Activated CD4-positive, alpha-beta T cell treated with anti-CD3 and anti-CD28 coated beads, Interleukin-2, amount 10 ng/mL, durations not matched to agents 24 days and 14 days (primary cell): ENCODE measurements around the gene DISP1. TPM values are rescaled to one million over a fixed set of nuclear protein-coding genes. Genes with fewer than 3 reads are reported as not detected.

Experiments
- DNase-seq: peaks from one replicate; pipeline ENCODE4 v3.0.0; 2022
- H3K27ac Mint-ChIP-seq: one replicate; pipeline ENCODE4 v1.8.0; 2022; ENCODE audit warnings: mild to moderate bottlenecking, mixed read lengths
- H3K27me3 Mint-ChIP-seq: one replicate; pipeline ENCODE4 v1.8.0; 2022; ENCODE audit warnings: mixed read lengths
- H3K36me3 Mint-ChIP-seq: one replicate; pipeline ENCODE4 v1.8.0; 2022; ENCODE audit warnings: low read depth, mild to moderate bottlenecking, mixed read lengths
- H3K4me1 Mint-ChIP-seq: one replicate; pipeline ENCODE4 v1.8.0; 2021; ENCODE audit warnings: mixed read lengths
- H3K4me3 Mint-ChIP-seq: one replicate; pipeline ENCODE4 v1.8.0; 2022; ENCODE audit warnings: mild to moderate bottlenecking, moderate library complexity, mixed read lengths
- H3K9me3 Mint-ChIP-seq: one replicate; pipeline ENCODE4 v1.8.0; 2021; ENCODE audit warnings: mixed read lengths
- intact Hi-C: fragments of 100-400 bp; cut with micrococcal nuclease; formaldehyde crosslinking; loops from one replicate; pipeline ENCODE4 v1.15.1; 2023
- total RNA-seq: library from RNA; stranded (reverse); gene quantifications from 2 replicates; pipeline ENCODE4 v1.2.3, GENCODE V29; 2022

Gene DISP1
- total RNA-seq, 1 donor from 2014 or later, result 2.0 TPM

GRCh38 chr1:222813866-222814535 lies 838 bp upstream of the DISP1 start:
- peak overlapping the region; percentile 95 for H3K4me3 Mint-ChIP-seq
- intact Hi-C loops, result loop anchor here (2.0 to 10.0 kb wide), 3 partner anchors 159 to 551 kb away; partner anchors contain the start of gene SUSD4
- H3K27me3 Mint-ChIP-seq, result peaks cover 9% of the 10 kb centered on the region
- H3K4me1 Mint-ChIP-seq, result peaks cover 17% of the 10 kb centered on the region
- H3K9me3 Mint-ChIP-seq, result peaks cover 4% of the 10 kb centered on the region
- DNase-seq, result peak; percentile 60
- peak overlapping the region; percentile 82 for H3K27ac Mint-ChIP-seq
- no peaks in the 10 kb centered on the region for H3K36me3 Mint-ChIP-seq

GRCh38 chr1:222815440-222815765 lies 564 bp downstream of the DISP1 start:
- Mint-ChIP-seq H3K4me3 (peak overlapping the region; percentile 95), H3K4me1 (peaks cover 17% of the 10 kb centered on the region), H3K9me3 (peaks cover 4% of the 10 kb centered on the region), H3K36me3 (no peaks in the 10 kb centered on the region), H3K27ac (peak overlapping the region; percentile 95), H3K27me3 (peaks cover 9% of the 10 kb centered on the region)
- intact Hi-C loops, result loop anchor here (2.0 to 10.0 kb wide), 5 partner anchors 67 to 549 kb away; partner anchors contain the start of gene SUSD4
- DNase-seq, result no peak

DNA sequence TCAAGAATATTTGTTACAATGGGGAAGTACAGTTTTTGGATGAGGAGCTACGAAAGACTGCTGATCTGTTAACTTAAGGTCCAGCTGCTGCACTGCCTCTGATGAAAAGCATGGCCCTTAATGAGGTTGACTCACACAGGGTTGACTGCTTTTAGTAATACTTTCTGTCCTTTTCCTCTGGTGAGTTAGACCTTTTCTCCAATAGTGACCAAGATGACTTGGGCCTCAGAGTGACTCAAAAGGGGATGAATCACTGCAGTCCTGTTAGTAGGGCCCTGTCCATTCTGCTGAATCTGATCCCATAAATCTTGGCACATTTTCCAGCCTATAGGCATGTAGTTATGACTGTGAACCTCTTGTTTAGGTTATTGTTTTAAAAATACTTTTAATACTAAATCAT lies 2.7 kb downstream of the DISP1 start:
- intact Hi-C loops, result loop anchor here (5.0 to 10.0 kb wide), 4 partner anchors 65 to 547 kb away; partner anchors contain the start of gene SUSD4
- no peaks in the 10 kb centered on the region for H3K36me3 Mint-ChIP-seq
- H3K27ac Mint-ChIP-seq, result no peak overlapping the region
- H3K4me1 Mint-ChIP-seq, result peaks cover 20% of the 10 kb centered on the region
- peaks cover 4% of the 10 kb centered on the region for H3K9me3 Mint-ChIP-seq
- DNase-seq, result no peak
- H3K27me3 Mint-ChIP-seq, result peaks cover 2% of the 10 kb centered on the region
- no peak overlapping the region for H3K4me3 Mint-ChIP-seq

DNA sequence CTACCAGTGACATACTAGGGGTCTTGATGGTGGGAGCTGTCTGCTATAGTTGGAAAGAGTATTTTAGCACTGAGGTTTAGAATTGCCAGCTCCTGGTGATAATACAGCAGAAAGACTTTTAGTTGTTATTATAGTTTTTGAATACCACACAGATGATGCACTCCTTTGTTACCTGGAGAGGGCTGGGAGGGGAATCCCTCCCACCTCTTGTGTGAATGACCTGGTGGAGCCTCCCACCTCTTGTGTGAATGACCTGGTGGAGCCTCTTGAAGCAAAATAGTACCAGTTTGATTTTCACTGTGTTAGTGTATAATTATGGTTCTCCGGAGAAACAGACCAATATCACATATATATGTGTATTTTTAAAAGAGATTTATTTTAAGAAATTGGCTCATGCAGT lies 3.3 kb downstream of the DISP1 start:
- Mint-ChIP-seq H3K4me1 (peaks cover 20% of the 10 kb centered on the region), H3K9me3 (peaks cover 4% of the 10 kb centered on the region), H3K4me3 (no peak overlapping the region), H3K36me3 (no peaks in the 10 kb centered on the region), H3K27me3 (peaks cover 2% of the 10 kb centered on the region), H3K27ac (no peak overlapping the region)
- no peak for DNase-seq
- intact Hi-C loops, result loop anchor here (5.0 to 10.0 kb wide), 4 partner anchors 64 to 547 kb away; partner anchors contain the start of gene SUSD4

DNA sequence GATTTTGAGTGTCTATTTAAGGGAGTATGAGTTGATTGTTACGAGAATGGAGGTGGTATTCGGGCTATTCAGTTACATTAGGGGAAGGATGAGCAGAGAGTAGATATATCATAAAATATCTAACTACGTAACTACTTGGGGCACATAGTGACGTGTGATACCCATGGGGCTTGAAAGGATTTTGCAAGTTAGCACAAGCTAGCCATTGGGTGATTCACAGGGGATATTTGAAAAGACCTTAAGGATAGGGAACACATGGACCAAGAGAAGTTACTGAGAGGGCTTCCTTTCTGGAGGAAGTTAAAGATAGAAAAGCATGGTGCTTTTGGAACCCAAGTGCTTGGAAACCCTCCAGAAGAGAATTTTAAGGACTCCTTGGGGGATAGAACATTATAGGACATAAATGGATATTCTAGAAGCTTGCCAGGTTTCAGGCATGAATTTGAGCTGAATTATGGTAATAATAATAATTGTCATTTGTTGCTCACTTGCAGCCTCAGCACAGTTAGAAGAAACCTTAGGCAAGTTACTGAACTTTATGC lies 5.4 kb downstream of the DISP1 start:
- no peaks in the 10 kb centered on the region for H3K36me3 Mint-ChIP-seq
- H3K9me3 Mint-ChIP-seq, result no peaks in the 10 kb centered on the region
- intact Hi-C loops, result no loop called here
- H3K27ac Mint-ChIP-seq, result no peak overlapping the region
- H3K4me1 Mint-ChIP-seq, result peaks cover 14% of the 10 kb centered on the region
- H3K27me3 Mint-ChIP-seq, result no peaks in the 10 kb centered on the region
- DNase-seq, result no peak
- H3K4me3 Mint-ChIP-seq, result no peak overlapping the region

- Mint-ChIP-seq H3K27me3 (no peaks in the 10 kb centered on the region), H3K27ac (peak overlapping the region; percentile 37), H3K9me3 (no peaks in the 10 kb centered on the region), H3K36me3 (no peaks in the 10 kb centered on the region), H3K4me3 (no peak overlapping the region), H3K4me1 (peaks cover 10% of the 10 kb centered on the region)
- DNase-seq, result no peak
- intact Hi-C loops, result no loop called here
Observed at GRCh38 chr1:222821239-222821638, 6.4 kb downstream of the DISP1 start.

DNA sequence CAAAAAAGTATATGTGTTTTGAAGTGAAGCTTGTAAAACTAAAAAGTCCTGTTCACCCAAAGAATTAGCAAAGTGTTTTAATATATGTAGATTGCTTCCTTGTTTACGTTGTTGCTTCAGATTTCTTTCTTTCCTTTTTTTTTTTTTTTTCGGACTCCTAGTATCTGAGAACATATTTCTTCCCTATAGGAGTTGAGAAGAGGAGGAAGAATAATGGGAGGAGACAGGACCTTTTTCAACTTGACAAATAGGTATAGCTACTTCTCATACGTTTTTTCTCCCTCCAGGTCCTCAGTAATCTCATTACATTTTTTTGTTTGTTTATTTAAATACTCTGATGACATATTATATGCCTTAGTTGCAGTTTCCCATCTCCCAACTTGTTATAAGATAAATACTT lies 8.9 kb downstream of the DISP1 start:
- intact Hi-C loops, result no loop called here
- no peak overlapping the region for H3K27ac Mint-ChIP-seq
- H3K9me3 Mint-ChIP-seq, result no peaks in the 10 kb centered on the region
- peaks cover 3% of the 10 kb centered on the region for H3K4me1 Mint-ChIP-seq
- H3K36me3 Mint-ChIP-seq, result no peaks in the 10 kb centered on the region
- no peaks in the 10 kb centered on the region for H3K27me3 Mint-ChIP-seq
- H3K4me3 Mint-ChIP-seq, result no peak overlapping the region
- DNase-seq, result no peak

GRCh38 chr1:222824641-222825040 lies 9.8 kb downstream of the DISP1 start:
- intact Hi-C loops, result no loop called here
- no peaks in the 10 kb centered on the region for H3K27me3 Mint-ChIP-seq
- no peak overlapping the region for H3K27ac Mint-ChIP-seq
- H3K36me3 Mint-ChIP-seq, result no peaks in the 10 kb centered on the region
- no peaks in the 10 kb centered on the region for H3K9me3 Mint-ChIP-seq
- H3K4me3 Mint-ChIP-seq, result no peak overlapping the region
- peaks cover 3% of the 10 kb centered on the region for H3K4me1 Mint-ChIP-seq
- DNase-seq, result no peak

DNA sequence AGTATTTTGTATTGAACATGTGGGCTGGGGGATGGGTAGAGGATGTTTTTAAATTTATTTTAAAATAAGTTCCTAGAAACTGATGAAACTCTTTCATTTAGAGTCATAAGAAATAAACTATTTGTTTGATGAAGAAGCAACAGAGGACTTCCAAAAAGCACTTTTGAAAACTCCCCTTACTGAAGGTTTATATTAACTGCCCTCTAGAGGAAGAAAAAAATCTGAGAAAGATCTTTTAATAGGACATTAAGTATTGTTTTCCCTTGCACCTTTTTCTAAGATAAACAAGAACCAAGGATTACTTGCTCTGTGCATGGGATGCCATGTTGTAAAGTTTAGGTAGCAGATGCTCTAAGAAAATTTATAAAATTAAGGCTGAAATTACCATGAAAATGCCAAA lies 14.1 kb downstream of the DISP1 start:
- Mint-ChIP-seq H3K4me1 (no peaks in the 10 kb centered on the region), H3K27ac (no peak overlapping the region), H3K4me3 (no peak overlapping the region), H3K36me3 (peaks cover 2% of the 10 kb centered on the region), H3K9me3 (no peaks in the 10 kb centered on the region), H3K27me3 (no peaks in the 10 kb centered on the region)
- DNase-seq, result no peak
- intact Hi-C loops, result no loop called here

DNA sequence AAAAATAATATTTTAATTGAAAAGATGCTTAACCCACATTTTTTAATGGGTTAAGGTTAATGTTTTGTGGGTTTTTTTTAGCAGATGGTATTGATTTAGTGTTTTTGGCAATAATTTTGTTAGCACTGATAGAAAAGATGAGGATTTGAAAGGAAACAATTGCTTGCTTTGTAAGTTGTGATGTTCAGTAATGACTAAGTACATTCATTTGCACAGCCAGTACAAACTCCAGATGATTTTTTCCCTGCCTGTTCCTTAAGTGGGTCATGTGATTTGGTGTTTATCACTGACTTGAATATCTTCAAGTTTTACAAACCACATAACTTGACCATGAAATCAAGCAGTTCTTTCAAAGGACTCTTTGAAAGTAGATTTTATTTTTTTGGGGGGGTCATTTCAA lies 15.0 kb downstream of the DISP1 start:
- H3K4me3 Mint-ChIP-seq, result no peak overlapping the region
- DNase-seq, result no peak
- H3K9me3 Mint-ChIP-seq, result no peaks in the 10 kb centered on the region
- peaks cover 2% of the 10 kb centered on the region for H3K36me3 Mint-ChIP-seq
- intact Hi-C loops, result no loop called here
- H3K27me3 Mint-ChIP-seq, result no peaks in the 10 kb centered on the region
- H3K4me1 Mint-ChIP-seq, result no peaks in the 10 kb centered on the region
- no peak overlapping the region for H3K27ac Mint-ChIP-seq

GRCh38 chr1:222833356-222833876 lies 18.6 kb downstream of the DISP1 start:
- Mint-ChIP-seq H3K27ac (no peak overlapping the region), H3K36me3 (peaks cover 2% of the 10 kb centered on the region), H3K9me3 (no peaks in the 10 kb centered on the region), H3K4me3 (no peak overlapping the region), H3K27me3 (no peaks in the 10 kb centered on the region), H3K4me1 (no peaks in the 10 kb centered on the region)
- intact Hi-C loops, result no loop called here
- no peak for DNase-seq

- Mint-ChIP-seq H3K27ac (no peak overlapping the region), H3K4me1 (no peaks in the 10 kb centered on the region), H3K36me3 (no peaks in the 10 kb centered on the region), H3K9me3 (no peaks in the 10 kb centered on the region), H3K27me3 (no peaks in the 10 kb centered on the region), H3K4me3 (no peak overlapping the region)
- DNase-seq, result no peak
- intact Hi-C loops, result no loop called here
Observed at GRCh38 chr1:222843469-222844410, 28.9 kb downstream of the DISP1 start.

DNA sequence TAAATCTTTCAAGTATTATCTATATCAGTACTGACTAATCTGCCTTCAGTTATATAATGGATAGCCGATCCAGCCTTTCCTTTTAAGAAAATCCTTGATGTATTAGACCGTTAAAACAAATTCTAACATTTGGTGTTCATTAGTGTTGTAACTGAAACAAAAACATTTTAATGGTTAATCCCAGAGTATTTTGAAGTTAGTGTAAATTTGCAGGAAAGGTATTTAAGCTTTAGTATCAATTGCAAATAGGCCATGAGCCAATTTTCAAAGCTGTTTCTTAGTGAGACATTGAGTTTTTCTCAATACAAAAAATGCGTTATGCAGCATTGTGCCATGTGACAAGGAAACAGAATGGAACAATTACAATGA lies 29.6 kb downstream of the DISP1 start:
- no peaks in the 10 kb centered on the region for H3K9me3 Mint-ChIP-seq
- no peak overlapping the region for H3K27ac Mint-ChIP-seq
- H3K4me1 Mint-ChIP-seq, result no peaks in the 10 kb centered on the region
- intact Hi-C loops, result no loop called here
- no peaks in the 10 kb centered on the region for H3K27me3 Mint-ChIP-seq
- no peak for DNase-seq
- no peak overlapping the region for H3K4me3 Mint-ChIP-seq
- no peaks in the 10 kb centered on the region for H3K36me3 Mint-ChIP-seq

GRCh38 chr1:222845763-222846162 lies 30.9 kb downstream of the DISP1 start:
- no peak for DNase-seq
- Mint-ChIP-seq H3K27me3 (no peaks in the 10 kb centered on the region), H3K36me3 (no peaks in the 10 kb centered on the region), H3K27ac (no peak overlapping the region), H3K9me3 (no peaks in the 10 kb centered on the region), H3K4me3 (no peak overlapping the region), H3K4me1 (no peaks in the 10 kb centered on the region)
- intact Hi-C loops, result no loop called here
